Neuronal stem cell (in vitro differentiated cells): Measurements from ENCODE around the gene CASP6.
"Not testable (repeated sequence)": the region's sequence is repeated elsewhere in the genome, so short reads cannot be mapped to it uniquely, and the experiment has no call there.

Experiments used
- DNase-seq: peaks from one replicate; pipeline ENCODE4 v3.0.0-alpha.2; 2013; ENCODE audit warnings: low spot score
- H2AFZ ChIP-seq: one replicate; pipeline ENCODE4 v1.6.1; 2013; ENCODE audit warnings: mild to moderate bottlenecking, low read length, inconsistent platforms
- H2AK5ac ChIP-seq: 2 replicates; pipeline ENCODE4 v1.6.1; 2013; ENCODE audit warnings: low read depth, mild to moderate bottlenecking, inconsistent platforms, low read length, moderate library complexity, mixed read lengths
- H2BK120ac ChIP-seq: 2 replicates; pipeline ENCODE4 v1.6.1; 2013; ENCODE audit warnings: low read depth, mild to moderate bottlenecking, inconsistent platforms, low read length, moderate library complexity, mixed read lengths
- H2BK12ac ChIP-seq: one replicate; pipeline ENCODE4 v1.6.1; 2013; ENCODE audit warnings: low read length, inconsistent platforms
- H2BK15ac ChIP-seq: 2 replicates; pipeline ENCODE4 v1.6.1; 2013; ENCODE audit warnings: mild to moderate bottlenecking, low read length, inconsistent platforms, mixed read lengths
- H2BK5ac ChIP-seq: one replicate; pipeline ENCODE4 v1.6.1; 2013; ENCODE audit warnings: inconsistent platforms, mild to moderate bottlenecking, low read length, moderate library complexity
- H3K14ac ChIP-seq: one replicate; pipeline ENCODE4 v1.6.1; 2013; ENCODE audit warnings: low read length, inconsistent platforms
- H3K18ac ChIP-seq: 2 replicates; pipeline ENCODE4 v1.6.1; 2013; ENCODE audit warnings: low read length, inconsistent platforms
- H3K23ac ChIP-seq: 2 replicates; pipeline ENCODE4 v1.6.1; 2013; ENCODE audit warnings: low read depth, mild to moderate bottlenecking, mixed read lengths, low read length, inconsistent platforms; ENCODE audit not compliant: poor library complexity
- H3K27ac ChIP-seq: replicated peaks from 3 replicates; pipeline ENCODE4 v1.5.1; 2013; ENCODE audit warnings: low read length, inconsistent platforms
- H3K27me3 ChIP-seq, 3 experiments: 2 replicates each; pipeline ENCODE4 v1.6.1; 2013; ENCODE audit warnings: low read length in 3 of 3, mild to moderate bottlenecking in 2 of 3, inconsistent platforms in 1 of 3, low read depth in 1 of 3, mixed read lengths in 1 of 3, moderate library complexity in 1 of 3; ENCODE audit not compliant: control insufficient read depth in 3 of 3, insufficient read depth in 3 of 3
- H3K36me3 ChIP-seq, 2 donors: replicated peaks in 1 of 2; 2 replicates each; pipeline ENCODE4 v1.6.1; 2013; ENCODE audit warnings: low read length in 2 of 2; ENCODE audit not compliant: control insufficient read depth in 2 of 2, insufficient read depth in 2 of 2
- H3K4ac ChIP-seq: 2 replicates; pipeline ENCODE4 v1.6.1; 2013; ENCODE audit warnings: inconsistent platforms, mild to moderate bottlenecking, low read length, moderate library complexity
- H3K4me1 ChIP-seq, 2 donors: 1 replicate in 1 of 2; 2 replicates in 1 of 2; pipeline ENCODE4 v1.6.1; 2013; ENCODE audit warnings: low read length in 2 of 2, low read depth in 1 of 2; ENCODE audit not compliant: control insufficient read depth in 2 of 2, insufficient read depth in 1 of 2
- H3K4me2 ChIP-seq: one replicate; pipeline ENCODE4 v1.6.1; 2013; ENCODE audit warnings: mild to moderate bottlenecking, low read length, inconsistent platforms; ENCODE audit not compliant: insufficient read depth, poor library complexity, severe bottlenecking
- H3K4me3 ChIP-seq, 2 donors: 2 replicates each; pipeline ENCODE4 v1.5.1; 2013; ENCODE audit warnings: low read length in 2 of 2, mild to moderate bottlenecking in 2 of 2, inconsistent platforms in 1 of 2, moderate library complexity in 1 of 2
- H3K79me1 ChIP-seq: one replicate; pipeline ENCODE4 v1.6.1; 2013; ENCODE audit warnings: low read depth, mild to moderate bottlenecking, inconsistent platforms, low read length, moderate library complexity
- H3K9ac ChIP-seq: one replicate; pipeline ENCODE4 v1.6.1; 2013; ENCODE audit warnings: mild to moderate bottlenecking, low read depth, low read length, inconsistent platforms; ENCODE audit not compliant: poor library complexity
- H3K9me3 ChIP-seq, 2 donors: replicated peaks in 1 of 2; 2 replicates each; pipeline versions ENCODE3 to v1.6.1; 2013; ENCODE audit warnings: low read length in 2 of 2, mild to moderate bottlenecking in 2 of 2, inconsistent platforms in 1 of 2, low read depth in 1 of 2, mixed read lengths in 1 of 2, moderate library complexity in 1 of 2; ENCODE audit not compliant: control insufficient read depth in 2 of 2, insufficient read depth in 1 of 2
- H4K8ac ChIP-seq: one replicate; pipeline ENCODE4 v1.6.1; 2013; ENCODE audit warnings: low read depth, mild to moderate bottlenecking, inconsistent platforms, low read length, moderate library complexity
- H4K91ac ChIP-seq: one replicate; pipeline ENCODE4 v1.6.1; 2013; ENCODE audit warnings: low read length, low read depth, mild to moderate bottlenecking, inconsistent platforms; ENCODE audit not compliant: poor library complexity
- WGBS, 2 donors: extraction: QIAGEN DNeasy Blood & Tissue Kit; methylation state at CpG; one replicate each; pipeline ENCODE4 v1.1.7; 2013; ENCODE audit warnings: missing lambda C conversion rate in 2 of 2, mixed read lengths in 1 of 2; ENCODE audit not compliant: insufficient read length in 2 of 2, insufficient replicate concordance in 1 of 2; ENCODE audit errors: extremely low coverage in 2 of 2; 5-methylcytosine and 5-hydroxymethylcytosine counted together

CASP6 gene

GRCh38 chr4:109678472-109678871 is 24.8 kb downstream of the CASP6 start:
- not testable (repeated sequence) for H3K4me1 ChIP-seq, H3K4me2 ChIP-seq, H2BK15ac ChIP-seq, H3K14ac ChIP-seq, H2BK12ac ChIP-seq, H2BK120ac ChIP-seq, H4K8ac ChIP-seq, H3K27ac ChIP-seq, H3K36me3 ChIP-seq, H3K4me3 ChIP-seq, H3K27me3 ChIP-seq, H3K79me1 ChIP-seq, H2AK5ac ChIP-seq, H3K18ac ChIP-seq, DNase-seq, H2AFZ ChIP-seq, H3K9ac ChIP-seq, H4K91ac ChIP-seq, H2BK5ac ChIP-seq, H3K4ac ChIP-seq, H3K23ac ChIP-seq
- WGBS, 2 donors: no CpG with 5 or more reads among the region's 28 CpGs
- peaks cover 9 to 13% of the 10 kb centered on the region in 2 donors for H3K9me3 ChIP-seq

- H2AK5ac ChIP-seq: no peak overlapping the region
- H2BK15ac ChIP-seq: no peak overlapping the region
- H3K23ac ChIP-seq: no peak overlapping the region
- no peak for DNase-seq
- H2BK120ac ChIP-seq: no peak overlapping the region
- no peak overlapping the region for H3K9ac ChIP-seq
- H3K4me2 ChIP-seq: no peak overlapping the region
- no peak overlapping the region for H2AFZ ChIP-seq
- H3K27ac ChIP-seq: no peak overlapping the region
- H4K8ac ChIP-seq: no peak overlapping the region
- no peaks in the 10 kb centered on the region for H3K27me3 ChIP-seq
- no peak overlapping the region for H3K4ac ChIP-seq
- H4K91ac ChIP-seq: no peak overlapping the region
- no peak overlapping the region for H3K4me3 ChIP-seq
- peaks cover 0 to 3% of the 10 kb centered on the region in 2 donors for H3K36me3 ChIP-seq
- H2BK12ac ChIP-seq: no peak overlapping the region
- no peak overlapping the region for H3K14ac ChIP-seq
- H3K79me1 ChIP-seq: peaks cover 1% of the 10 kb centered on the region
- no peak overlapping the region for H2BK5ac ChIP-seq
- no peak overlapping the region for H3K18ac ChIP-seq
- peaks cover 9 to 13% of the 10 kb centered on the region in 2 donors for H3K9me3 ChIP-seq
- H3K4me1 ChIP-seq: no peaks in the 10 kb centered on the region
- no CpG with 5 or more reads among the region's 1 CpG for WGBS, 2 donors
These were observed 26.4 kb downstream of the CASP6 start for GRCh38 chr4:109676886-109677285.

GRCh38 chr4:109675843-109676242 is 27.4 kb downstream of the CASP6 start:
- Histone ChIP-seq H3K9ac (no peak overlapping the region), H2BK15ac (no peak overlapping the region), H2AK5ac (no peak overlapping the region), H3K23ac (no peak overlapping the region), H3K14ac (no peak overlapping the region), H3K27ac (no peak overlapping the region), H2BK120ac (no peak overlapping the region), H2BK12ac (no peak overlapping the region), H3K18ac (no peak overlapping the region), H3K36me3 (peaks cover 0 to 3% of the 10 kb centered on the region in 2 donors), H2BK5ac (no peak overlapping the region), H3K4ac (no peak overlapping the region), H3K79me1 (peaks cover 1% of the 10 kb centered on the region), H3K4me1 (no peaks in the 10 kb centered on the region), H4K8ac (no peak overlapping the region), H2AFZ (no peak overlapping the region), H3K4me2 (no peak overlapping the region), H3K27me3 (no peaks in the 10 kb centered on the region), H3K4me3 (no peak overlapping the region), H3K9me3 (peaks cover 9 to 23% of the 10 kb centered on the region in 2 donors), H4K91ac (no peak overlapping the region)
- no peak for DNase-seq
- WGBS, 2 donors: no CpG with 5 or more reads among the region's 1 CpG

GRCh38 chr4:109675181-109675580 is 28.1 kb downstream of the CASP6 start:
- no peak overlapping the region for H3K9ac ChIP-seq
- H3K27ac ChIP-seq: no peak overlapping the region
- WGBS, 2 donors: no CpG with 5 or more reads among the region's 3 CpGs
- H3K4me1 ChIP-seq: no peaks in the 10 kb centered on the region
- peaks cover 0 to 3% of the 10 kb centered on the region in 2 donors for H3K36me3 ChIP-seq
- no peak overlapping the region for H2AFZ ChIP-seq
- H2AK5ac ChIP-seq: no peak overlapping the region
- H3K4ac ChIP-seq: no peak overlapping the region
- H4K8ac ChIP-seq: no peak overlapping the region
- no peak overlapping the region for H3K23ac ChIP-seq
- no peak overlapping the region for H3K14ac ChIP-seq
- no peak overlapping the region for H2BK120ac ChIP-seq
- no peak overlapping the region for H2BK5ac ChIP-seq
- H3K4me3 ChIP-seq: no peak overlapping the region
- H2BK12ac ChIP-seq: no peak overlapping the region
- no peak overlapping the region for H4K91ac ChIP-seq
- H3K27me3 ChIP-seq: no peaks in the 10 kb centered on the region
- peaks cover 1% of the 10 kb centered on the region for H3K79me1 ChIP-seq
- no peak overlapping the region for H3K4me2 ChIP-seq
- H3K18ac ChIP-seq: no peak overlapping the region
- no peak overlapping the region for H2BK15ac ChIP-seq
- no peak for DNase-seq
- H3K9me3 ChIP-seq: peaks cover 6 to 18% of the 10 kb centered on the region in 2 donors
